LoVo (cell line): Measurements from ENCODE around the gene SNCAIP.

Source experiments
- DNase-seq: peaks from one replicate; pipeline ENCODE4 v3.0.0-alpha.2; 2016; ENCODE audit warnings: low spot score

SNCAIP gene

DNA sequence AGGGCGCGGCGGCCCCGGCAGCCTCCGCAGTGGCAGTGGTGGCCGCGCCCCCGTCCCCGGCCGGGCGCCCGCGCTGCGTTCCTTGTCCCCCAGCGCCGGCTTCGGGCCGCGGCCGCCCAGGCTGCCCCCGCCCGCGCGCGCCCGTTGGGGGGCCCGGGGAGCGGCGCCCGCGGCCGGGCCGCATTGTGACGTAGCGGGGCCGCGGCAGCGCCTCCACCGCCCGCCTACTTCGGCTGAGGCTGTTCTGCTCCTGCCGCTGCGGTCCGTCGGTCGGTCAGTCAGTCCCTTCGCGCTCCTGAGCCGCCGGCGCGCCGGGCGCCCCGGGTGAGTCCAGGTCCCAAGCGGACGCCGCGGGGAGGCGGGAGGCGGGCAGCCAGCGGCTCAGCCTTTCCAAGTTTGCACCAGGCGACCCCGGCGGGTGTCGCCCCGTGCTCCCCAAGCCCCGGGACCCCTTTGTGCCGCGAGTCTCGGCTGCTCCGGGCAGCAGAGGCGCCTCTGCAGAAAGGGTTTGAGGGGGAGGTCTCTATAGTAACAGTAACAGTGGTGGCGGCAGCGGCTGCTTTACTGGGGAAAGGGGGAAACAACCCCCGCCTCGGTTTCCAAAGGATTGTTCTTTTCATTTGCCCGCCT lies at the start of gene SNCAIP:
TSS of gene SNCAIP (plus strand) at position 277 of the 630 bp plus-strand sequence. CDS start 78,898 bp downstream, outside the sequence.
- peak; percentile 51 for DNase-seq

DNA sequence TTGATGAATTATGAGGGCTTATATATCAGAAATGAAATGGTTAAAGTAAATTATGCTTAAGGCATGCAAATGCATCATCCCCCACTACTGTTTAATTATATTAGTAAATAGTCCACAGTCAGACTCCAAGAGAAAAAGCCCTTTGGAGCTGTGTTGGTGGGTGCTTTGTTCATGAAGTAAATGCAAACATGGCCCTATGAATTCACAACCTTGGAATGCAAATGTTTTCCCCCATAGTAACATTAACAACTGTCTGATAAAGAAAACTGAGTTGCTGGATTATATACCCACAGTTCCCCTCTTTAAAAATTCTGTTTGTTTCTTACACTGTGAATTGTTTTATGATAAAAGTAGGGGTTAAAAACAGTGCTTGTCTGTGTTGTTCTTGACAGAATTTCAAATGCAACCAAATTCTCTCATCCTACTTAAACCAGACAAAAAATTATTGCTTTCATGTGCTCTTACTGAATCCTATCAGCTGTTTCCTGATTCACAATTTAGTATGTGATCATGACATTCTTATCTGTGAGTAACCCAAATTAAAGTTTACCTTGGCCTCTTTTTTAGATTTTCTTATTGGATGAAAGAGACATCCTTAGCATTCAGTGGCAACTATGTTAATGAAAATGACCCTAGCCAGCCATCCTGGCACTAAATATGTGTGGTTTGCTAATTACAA lies 48.5 kb upstream of the SNCAIP start:
- DNase-seq, result no peak

- DNase-seq, result no peak
Measured at GRCh38 chr5:122264610-122265009, 47.4 kb upstream of the SNCAIP start.

DNA sequence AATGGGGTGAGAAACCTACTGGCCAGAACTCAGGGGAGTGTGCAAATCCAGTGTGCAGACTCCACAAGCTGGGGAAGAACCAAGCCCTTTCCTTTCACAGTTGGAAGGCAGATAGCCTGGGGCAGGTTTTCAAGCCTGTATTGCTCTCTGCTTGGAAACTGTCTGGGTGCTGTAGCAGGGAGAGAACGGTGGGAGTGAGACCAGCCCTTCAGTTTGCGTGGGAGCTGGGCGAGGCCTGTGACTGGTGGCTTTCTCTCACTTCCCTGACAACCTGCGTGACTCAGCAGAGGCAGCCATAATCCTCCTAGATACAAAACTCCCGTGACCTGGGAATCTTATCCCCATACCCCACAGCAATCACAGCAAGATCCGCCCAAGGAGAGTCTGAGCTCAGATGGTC lies 44.9 kb upstream of the SNCAIP start:
- no peak for DNase-seq

GRCh38 chr5:122273696-122274095 lies 38.3 kb upstream of the SNCAIP start:
- no peak for DNase-seq

DNA sequence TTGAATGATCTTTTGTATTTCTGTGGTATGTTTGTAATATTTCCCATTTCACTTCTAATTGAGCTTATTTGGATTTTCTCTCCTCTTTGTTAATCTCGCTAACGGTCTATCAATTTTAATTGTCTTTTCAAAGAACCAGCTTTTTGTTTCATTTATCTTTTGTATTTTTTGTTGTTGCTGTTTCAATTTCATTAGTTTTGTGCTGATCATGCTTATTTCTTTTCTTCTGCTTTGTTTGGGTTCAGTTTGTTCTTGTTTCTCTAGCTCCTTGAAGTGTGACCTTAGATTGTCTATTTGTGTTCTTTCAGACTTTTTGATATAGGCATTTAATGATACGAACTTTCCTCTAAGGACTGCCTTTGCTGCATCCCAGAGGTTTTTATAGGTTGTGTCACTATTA lies 28.4 kb upstream of the SNCAIP start:
- no peak for DNase-seq

- DNase-seq, result no peak
Measured at GRCh38 chr5:122286541-122286940, 25.5 kb upstream of the SNCAIP start.

- DNase-seq, result no peak
Measured at GRCh38 chr5:122287101-122287500, 24.9 kb upstream of the SNCAIP start.

- no peak for DNase-seq
Measured at GRCh38 chr5:122291000-122291901, 20.8 kb upstream of the SNCAIP start.

DNA sequence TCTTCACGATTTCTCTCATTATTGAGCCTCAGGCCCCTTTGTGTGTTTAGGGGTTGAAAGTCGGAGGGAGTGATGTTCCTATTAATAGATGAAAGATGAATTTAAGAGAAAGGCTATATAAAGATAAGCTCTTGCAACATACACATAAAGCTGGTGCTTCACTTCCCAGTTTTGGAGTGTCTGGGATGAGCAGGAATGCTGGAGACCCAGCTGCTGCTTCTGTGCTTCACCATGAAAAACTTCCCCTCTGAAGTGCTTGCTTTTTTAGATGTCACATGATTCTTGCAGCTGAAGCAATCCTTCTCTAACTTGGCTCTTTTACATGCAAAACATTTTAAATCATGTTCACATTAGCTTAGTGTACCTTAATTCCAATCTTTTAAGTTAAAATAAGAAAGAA lies 19.7 kb upstream of the SNCAIP start:
- DNase-seq, result no peak

- no peak for DNase-seq
Measured at GRCh38 chr5:122295138-122295537, 16.9 kb upstream of the SNCAIP start.

GRCh38 chr5:122296871-122297270 lies 15.2 kb upstream of the SNCAIP start:
- DNase-seq, result no peak

- no peak for DNase-seq
Measured at GRCh38 chr5:122297587-122298298, 14.3 kb upstream of the SNCAIP start.

DNA sequence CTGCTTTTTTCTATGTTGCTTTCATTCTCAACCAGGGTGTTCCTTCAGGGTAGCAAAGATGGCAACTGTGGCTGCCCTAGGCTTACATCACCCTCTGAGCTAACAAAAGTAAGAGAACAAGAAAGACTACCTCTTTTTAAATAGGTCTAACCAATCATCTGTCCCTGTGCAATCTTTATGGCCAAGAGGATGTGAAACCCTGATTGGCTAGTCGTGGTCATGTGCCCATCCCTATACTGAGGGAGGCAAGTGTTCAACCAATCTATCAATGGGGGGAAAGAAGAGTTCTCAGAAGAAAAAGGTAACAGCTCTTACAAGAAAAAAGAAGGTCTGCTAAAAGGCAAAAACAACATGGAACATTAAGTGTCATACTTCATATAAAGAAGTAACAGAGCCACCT lies 11.7 kb upstream of the SNCAIP start:
- no peak for DNase-seq

- no peak for DNase-seq
Measured at GRCh38 chr5:122301016-122301415, 11.0 kb upstream of the SNCAIP start.

- DNase-seq, result no peak
Measured at GRCh38 chr5:122304471-122305215, 7.4 kb upstream of the SNCAIP start.

GRCh38 chr5:122306461-122306860 lies 5.6 kb upstream of the SNCAIP start:
- no peak for DNase-seq

DNA sequence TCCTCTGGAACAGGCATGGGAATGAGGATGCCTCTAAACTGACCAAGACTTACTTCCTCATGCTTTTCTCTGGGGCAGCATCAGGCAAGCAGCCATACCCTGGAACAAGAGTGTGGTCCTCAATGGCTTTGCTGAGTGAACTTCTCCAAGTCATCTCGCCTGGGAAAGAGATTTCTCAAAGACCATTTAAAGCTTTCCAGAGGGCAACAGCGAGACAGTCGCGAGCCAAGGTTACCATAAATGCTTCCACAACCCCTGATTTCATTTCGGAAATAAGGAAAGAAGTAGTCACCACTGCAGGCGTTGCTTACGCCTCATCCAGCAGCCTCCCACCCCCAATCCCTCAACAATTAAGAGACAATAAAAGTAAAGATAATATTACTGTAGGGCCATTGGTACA lies 1.1 kb upstream of the SNCAIP start:
- DNase-seq, result no peak

DNA sequence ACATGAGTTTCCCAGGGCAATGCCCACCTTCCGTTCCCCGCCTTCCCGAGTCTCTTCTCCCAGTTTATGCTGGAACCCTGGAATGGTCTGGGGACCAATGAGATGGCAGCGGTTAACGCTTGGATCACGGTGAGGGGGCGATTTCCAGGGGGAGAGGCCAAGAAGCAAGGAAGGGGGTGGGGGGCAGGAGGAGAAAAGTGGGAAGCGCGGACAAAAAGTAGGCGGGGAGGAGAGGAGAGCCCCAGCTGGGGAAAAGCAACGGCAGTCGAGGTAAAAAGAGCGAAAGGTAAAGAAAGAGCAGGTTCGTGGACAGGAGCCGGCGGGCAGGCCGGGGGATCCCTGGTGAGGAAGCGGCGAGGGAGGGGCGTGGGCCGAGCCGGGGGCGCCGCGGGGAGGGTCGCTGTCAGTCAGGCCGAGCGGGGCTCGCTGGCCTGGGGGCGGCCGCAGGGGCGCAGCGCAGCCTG lies 508 bp upstream of the SNCAIP start:
- no peak for DNase-seq

DNA sequence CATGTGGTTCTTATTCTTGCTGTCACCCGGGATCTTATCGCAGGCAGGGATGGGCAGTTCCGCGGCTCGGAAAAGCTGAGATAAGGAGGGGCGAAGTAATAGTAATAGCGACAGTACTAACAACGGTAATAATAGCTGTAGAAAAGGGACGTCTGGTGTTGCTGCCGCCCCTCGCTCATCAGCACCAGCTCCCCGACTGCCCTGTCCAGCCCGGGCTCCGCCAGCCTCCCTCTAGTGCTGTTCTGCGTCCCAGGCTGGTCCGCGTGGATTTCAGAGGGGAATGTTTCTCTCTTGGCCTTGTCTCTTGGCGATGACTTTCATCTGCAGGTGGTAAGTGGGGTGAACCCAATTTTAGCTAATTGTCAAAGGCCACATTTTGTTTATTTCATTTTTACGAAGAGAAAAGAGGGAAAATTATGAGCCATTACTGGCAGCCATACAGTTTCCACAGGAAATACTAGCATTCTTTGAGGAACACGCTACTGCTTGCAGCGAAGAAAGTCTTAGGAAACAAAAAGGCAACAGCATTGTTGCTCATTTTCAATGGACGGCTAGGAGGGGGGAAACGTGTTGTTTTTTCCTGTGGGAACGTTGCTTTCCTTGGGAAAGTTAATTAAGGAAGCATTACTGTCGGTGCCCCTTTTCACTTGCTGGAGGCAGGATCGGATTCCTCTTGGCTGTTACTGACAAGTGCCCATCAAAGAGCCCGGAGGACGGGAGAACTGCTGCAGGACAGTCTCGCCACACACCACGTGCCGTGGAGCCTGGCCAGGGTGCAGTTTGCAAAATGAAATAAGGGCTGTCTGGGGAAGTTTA lies 762 bp downstream of the SNCAIP start:
- no peak for DNase-seq

- no peak for DNase-seq
Measured at GRCh38 chr5:122314036-122314435, 2.0 kb downstream of the SNCAIP start.
